HL-60 (cell line): ENCODE results near the gene FAM184B.

ENCODE experiments used
- DNase-seq, 2 experiments: peaks; one replicate each; pipeline ENCODE4 v3.0.0-alpha.2; 2010 to 2020; ENCODE audit warnings: low read depth in 1 of 2, low spot score in 1 of 2
- H3K27ac ChIP-seq: fragments of 250-450 bp; sonication (Bioruptor Pico); replicated peaks from 2 replicates; pipeline ENCODE4 v1.5.1; 2020; ENCODE audit warnings: mild to moderate bottlenecking, moderate library complexity
- H3K27me3 ChIP-seq: fragments of 250-450 bp; sonication (Bioruptor Pico); 2 replicates; pipeline ENCODE4 v1.5.1; 2021; ENCODE audit warnings: mild to moderate bottlenecking, moderate library complexity; ENCODE audit not compliant: insufficient read depth, poor library complexity, severe bottlenecking
- H3K4me3 ChIP-seq: replicated peaks from 2 replicates; pipeline ENCODE4 v1.5.1; 2011; ENCODE audit warnings: mild to moderate bottlenecking, control low read depth, low read length; ENCODE audit not compliant: insufficient read depth
- GABPA ChIP-seq: IDR thresholded peaks from 2 replicates; pipeline ENCODE4 v1.6.1; 2012; ENCODE audit warnings: low read depth
- POLR2AphosphoS5 ChIP-seq: IDR thresholded peaks from 2 replicates; pipeline ENCODE4 v1.6.1; 2012; ENCODE audit warnings: low read depth
- SPI1 ChIP-seq: IDR thresholded peaks from 2 replicates; pipeline ENCODE4 v1.6.1; 2012; ENCODE audit warnings: low read depth, mild to moderate bottlenecking, borderline replicate concordance
- TF ChIP-seq, protein P1 (sequence below): IDR thresholded peaks from 2 replicates; pipeline ENCODE4 v1.6.1; 2012; ENCODE audit warnings: low read depth; ENCODE audit not compliant: insufficient replicate concordance
- TF ChIP-seq, protein P2 (sequence below): IDR thresholded peaks from one replicate; pipeline ENCODE4 v1.5.1; 2011; ENCODE audit warnings: low read length, control low read depth, inconsistent platforms; ENCODE audit not compliant: insufficient read depth

The FAM184B gene

DNA sequence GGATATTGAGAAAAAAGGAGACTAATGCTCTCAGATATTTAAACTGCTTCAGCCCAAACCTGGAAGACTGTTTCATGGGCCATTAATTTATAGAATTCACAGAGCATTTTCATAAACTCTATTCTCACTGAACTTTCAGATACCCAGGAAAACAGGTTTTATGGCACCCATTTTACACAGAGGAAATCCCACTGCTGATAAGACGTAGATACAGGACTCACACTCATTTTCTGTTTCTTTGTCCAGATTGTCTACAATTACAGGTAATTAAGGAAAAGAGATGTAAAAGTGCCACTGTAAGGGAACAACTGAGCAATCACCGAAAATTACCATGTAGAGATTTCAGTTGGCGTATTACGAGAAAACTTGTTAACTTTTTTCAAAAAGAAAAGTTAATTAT, 83.3 kb downstream of the FAM184B start:
- no peak overlapping the region for H3K27ac ChIP-seq
- H3K27me3 ChIP-seq, result no peaks in the 10 kb centered on the region
- H3K4me3 ChIP-seq, result no peak overlapping the region
- TF ChIP-seq, protein P1, sequence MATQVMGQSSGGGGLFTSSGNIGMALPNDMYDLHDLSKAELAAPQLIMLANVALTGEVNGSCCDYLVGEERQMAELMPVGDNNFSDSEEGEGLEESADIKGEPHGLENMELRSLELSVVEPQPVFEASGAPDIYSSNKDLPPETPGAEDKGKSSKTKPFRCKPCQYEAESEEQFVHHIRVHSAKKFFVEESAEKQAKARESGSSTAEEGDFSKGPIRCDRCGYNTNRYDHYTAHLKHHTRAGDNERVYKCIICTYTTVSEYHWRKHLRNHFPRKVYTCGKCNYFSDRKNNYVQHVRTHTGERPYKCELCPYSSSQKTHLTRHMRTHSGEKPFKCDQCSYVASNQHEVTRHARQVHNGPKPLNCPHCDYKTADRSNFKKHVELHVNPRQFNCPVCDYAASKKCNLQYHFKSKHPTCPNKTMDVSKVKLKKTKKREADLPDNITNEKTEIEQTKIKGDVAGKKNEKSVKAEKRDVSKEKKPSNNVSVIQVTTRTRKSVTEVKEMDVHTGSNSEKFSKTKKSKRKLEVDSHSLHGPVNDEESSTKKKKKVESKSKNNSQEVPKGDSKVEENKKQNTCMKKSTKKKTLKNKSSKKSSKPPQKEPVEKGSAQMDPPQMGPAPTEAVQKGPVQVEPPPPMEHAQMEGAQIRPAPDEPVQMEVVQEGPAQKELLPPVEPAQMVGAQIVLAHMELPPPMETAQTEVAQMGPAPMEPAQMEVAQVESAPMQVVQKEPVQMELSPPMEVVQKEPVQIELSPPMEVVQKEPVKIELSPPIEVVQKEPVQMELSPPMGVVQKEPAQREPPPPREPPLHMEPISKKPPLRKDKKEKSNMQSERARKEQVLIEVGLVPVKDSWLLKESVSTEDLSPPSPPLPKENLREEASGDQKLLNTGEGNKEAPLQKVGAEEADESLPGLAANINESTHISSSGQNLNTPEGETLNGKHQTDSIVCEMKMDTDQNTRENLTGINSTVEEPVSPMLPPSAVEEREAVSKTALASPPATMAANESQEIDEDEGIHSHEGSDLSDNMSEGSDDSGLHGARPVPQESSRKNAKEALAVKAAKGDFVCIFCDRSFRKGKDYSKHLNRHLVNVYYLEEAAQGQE, result no peak
- TF ChIP-seq GABPA, result no peak
- TF ChIP-seq SPI1, result no peak
- no peak for TF ChIP-seq POLR2AphosphoS5
- TF ChIP-seq, protein P2, sequence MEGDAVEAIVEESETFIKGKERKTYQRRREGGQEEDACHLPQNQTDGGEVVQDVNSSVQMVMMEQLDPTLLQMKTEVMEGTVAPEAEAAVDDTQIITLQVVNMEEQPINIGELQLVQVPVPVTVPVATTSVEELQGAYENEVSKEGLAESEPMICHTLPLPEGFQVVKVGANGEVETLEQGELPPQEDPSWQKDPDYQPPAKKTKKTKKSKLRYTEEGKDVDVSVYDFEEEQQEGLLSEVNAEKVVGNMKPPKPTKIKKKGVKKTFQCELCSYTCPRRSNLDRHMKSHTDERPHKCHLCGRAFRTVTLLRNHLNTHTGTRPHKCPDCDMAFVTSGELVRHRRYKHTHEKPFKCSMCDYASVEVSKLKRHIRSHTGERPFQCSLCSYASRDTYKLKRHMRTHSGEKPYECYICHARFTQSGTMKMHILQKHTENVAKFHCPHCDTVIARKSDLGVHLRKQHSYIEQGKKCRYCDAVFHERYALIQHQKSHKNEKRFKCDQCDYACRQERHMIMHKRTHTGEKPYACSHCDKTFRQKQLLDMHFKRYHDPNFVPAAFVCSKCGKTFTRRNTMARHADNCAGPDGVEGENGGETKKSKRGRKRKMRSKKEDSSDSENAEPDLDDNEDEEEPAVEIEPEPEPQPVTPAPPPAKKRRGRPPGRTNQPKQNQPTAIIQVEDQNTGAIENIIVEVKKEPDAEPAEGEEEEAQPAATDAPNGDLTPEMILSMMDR, result no peak
- no peak for DNase-seq

DNA sequence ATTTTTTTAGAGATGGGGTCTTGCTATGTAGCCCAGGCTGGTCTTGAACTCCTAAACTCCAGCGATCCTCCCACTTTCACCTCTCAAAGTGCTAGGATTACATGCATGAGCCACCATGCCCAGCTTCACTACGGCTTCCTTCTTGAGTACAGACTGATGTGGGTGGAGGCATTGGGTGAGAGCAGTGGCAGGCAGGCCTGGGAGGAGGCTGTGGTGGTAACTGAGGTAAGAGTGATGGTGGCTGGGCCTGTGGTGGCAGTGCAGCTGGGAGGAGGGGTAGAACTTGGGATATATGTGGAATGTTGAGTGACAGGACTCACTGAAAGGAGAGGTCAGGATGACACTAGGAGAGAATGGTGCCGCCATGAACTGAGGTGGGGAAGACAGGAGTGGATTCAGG, 86.1 kb downstream of the FAM184B start:
- no peak overlapping the region for H3K27ac ChIP-seq
- TF ChIP-seq, protein P1, result no peak
- TF ChIP-seq POLR2AphosphoS5 (no peak), GABPA (no peak), SPI1 (no peak)
- TF ChIP-seq, protein P2, result no peak
- H3K4me3 ChIP-seq, result no peak overlapping the region
- no peaks in the 10 kb centered on the region for H3K27me3 ChIP-seq
- DNase-seq, result no peak

DNA sequence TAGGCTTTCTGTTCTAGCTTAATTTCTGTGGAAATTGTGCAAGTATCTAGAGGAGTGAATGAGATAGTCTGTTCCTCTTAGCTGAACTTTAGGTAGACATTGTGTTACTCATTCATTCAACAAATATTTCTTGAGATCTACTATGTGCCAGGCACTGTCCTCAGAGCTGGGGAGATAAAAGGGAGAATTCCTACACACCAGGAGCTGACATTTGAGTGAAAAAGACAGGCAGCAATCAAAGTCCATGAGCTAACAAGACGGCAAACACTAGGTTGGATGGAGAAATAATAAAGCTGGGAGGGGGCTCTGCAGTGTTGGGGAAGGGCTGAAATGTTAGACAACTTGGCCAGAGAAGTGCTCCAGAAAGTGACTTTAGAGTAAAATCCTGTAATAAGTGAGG, 86.9 kb downstream of the FAM184B start:
- Histone ChIP-seq H3K4me3 (no peak overlapping the region), H3K27me3 (no peaks in the 10 kb centered on the region), H3K27ac (no peak overlapping the region)
- DNase-seq, result no peak
- TF ChIP-seq GABPA, result no peak
- TF ChIP-seq, protein P2, result no peak
- no peak for TF ChIP-seq SPI1
- TF ChIP-seq, protein P1, result no peak
- no peak for TF ChIP-seq POLR2AphosphoS5
